Smooth muscle cell of the pulmonary artery (primary cell): ENCODE measurements around the gene NDN. TPM values are rescaled to one million over a fixed set of nuclear protein-coding genes. Genes with fewer than 3 reads are reported as not detected.

Source experiments
- total RNA-seq: library from RNA; depleted of rRNA; stranded (reverse); fragments of >200 nt; gene quantifications from 2 replicates; pipeline ENCODE4 v1.2.3, GENCODE V29; 2014

Gene NDN, protein sequence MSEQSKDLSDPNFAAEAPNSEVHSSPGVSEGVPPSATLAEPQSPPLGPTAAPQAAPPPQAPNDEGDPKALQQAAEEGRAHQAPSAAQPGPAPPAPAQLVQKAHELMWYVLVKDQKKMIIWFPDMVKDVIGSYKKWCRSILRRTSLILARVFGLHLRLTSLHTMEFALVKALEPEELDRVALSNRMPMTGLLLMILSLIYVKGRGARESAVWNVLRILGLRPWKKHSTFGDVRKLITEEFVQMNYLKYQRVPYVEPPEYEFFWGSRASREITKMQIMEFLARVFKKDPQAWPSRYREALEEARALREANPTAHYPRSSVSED
- 65.9 and 66.9 TPM in 2 replicates for total RNA-seq

DNA sequence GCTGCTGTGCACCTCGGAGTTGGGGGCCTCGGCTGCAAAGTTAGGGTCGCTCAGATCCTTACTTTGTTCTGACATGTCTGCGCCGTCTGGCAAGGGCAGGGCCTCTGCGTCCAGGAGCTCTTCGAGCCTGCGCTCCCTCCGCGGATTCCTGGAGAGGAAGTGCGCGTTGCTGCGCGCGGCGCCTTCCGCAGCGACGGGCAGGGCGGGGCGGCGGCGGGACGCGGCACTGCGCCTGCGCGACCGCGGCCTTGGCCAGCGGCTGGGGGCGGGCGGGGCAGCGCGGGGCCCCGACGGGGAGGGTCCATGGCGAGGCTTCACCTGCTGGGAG lies at the start of gene NDN:
NDN (minus strand) TSS at position 163 of the 328 bp plus-strand sequence; CDS start at position 75, 88 bp downstream.

DNA sequence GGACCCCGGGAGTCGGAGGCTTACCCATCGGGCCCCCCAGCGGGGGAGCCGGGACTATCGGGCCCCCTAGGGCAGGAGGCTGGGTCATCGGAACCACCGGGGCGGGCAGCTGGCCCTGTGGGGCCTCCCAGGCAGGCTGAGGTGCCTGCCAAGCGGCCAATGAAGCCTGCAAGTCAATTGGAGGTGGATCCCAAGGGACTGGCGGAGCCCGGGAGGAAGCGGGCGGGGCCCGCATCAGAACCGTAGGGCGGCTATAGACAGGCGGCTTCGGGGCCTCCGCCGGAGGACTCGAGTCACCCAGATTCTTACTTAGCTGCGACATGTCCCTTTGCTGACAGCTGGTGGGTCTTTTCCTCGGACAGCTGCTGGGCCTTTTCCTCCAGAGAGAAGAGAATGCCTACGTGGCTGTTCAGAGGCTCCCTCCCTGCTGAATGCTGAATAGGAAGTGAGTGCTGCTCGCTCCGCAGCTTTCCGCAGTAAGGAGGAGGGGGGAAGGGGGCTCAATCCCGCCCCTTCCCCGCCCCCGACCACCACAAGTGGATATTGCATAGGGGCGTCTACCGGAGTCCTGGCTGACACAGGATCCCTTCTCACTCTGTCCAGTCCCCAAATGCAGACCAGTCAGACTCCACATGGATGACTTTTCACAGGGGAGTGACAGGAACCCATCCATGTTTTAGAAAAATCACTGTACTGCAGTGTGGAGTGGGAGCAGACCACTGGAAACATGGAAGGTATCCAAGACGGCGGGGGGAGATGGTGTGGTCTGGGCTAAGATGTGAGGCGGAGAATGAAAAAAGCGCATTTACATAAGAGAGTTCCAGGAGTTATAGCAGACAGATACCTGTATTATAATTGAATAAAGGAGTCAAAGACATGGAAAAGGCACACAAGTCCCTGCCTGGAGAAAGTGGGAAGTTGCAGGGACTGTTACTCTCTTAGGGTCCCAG lies 39.4 kb downstream of the NDN start, which contains the start of gene MAGEL2:
MAGEL2 (minus strand) TSS at position 447 of the 950 bp plus-strand sequence; CDS start at position 322, 125 bp downstream.

Other genes starting within 250 kb of the NDN start
- not detected in 2 replicates for gene GOLGA6L2, start 240.1 kb downstream of the NDN start, total RNA-seq
- gene MKRN3, start 121.6 kb downstream of the NDN start, total RNA-seq, result 0.43 and 1.5 TPM in 2 replicates
- 0.73 and 0.98 TPM in 2 replicates for gene MAGEL2, start 39.4 kb downstream of the NDN start, total RNA-seq